Psoas muscle (tissue), 8 donors: Measurements from ENCODE around the gene SLC8A3. TPM values are rescaled to one million over a fixed set of nuclear protein-coding genes. Genes with fewer than 3 reads are reported as not detected.

Source experiments
- ATAC-seq, 4 donors: fragments of 200-7000 bp; cut with Tn5 transposase; one replicate each; pipeline ENCODE4 v1.9.1; 2020; ENCODE audit warnings: moderate library complexity in 3 of 4, mild to moderate bottlenecking in 2 of 4
- DNase-seq, 2 donors: peaks; one replicate each; pipeline ENCODE4 v3.0.0-alpha.2; 2020
- H3K27ac ChIP-seq: fragments of 200-600 bp; one replicate; pipeline ENCODE4 v1.8.0; 2022
- H3K27me3 ChIP-seq, 3 donors: fragments of 200-600 bp in 1 of 3; one replicate each; pipeline versions ENCODE4 v1.6.1 to v1.8.0; 2013 to 2022; ENCODE audit warnings: low read length in 2 of 3, mild to moderate bottlenecking in 2 of 3, moderate library complexity in 1 of 3; ENCODE audit not compliant: insufficient read depth in 3 of 3
- H3K36me3 ChIP-seq, 2 donors: fragments of 200-600 bp in 1 of 2; one replicate each; pipeline versions ENCODE4 v1.6.1 to v1.8.0; 2013 to 2022; ENCODE audit warnings: low read depth in 1 of 2, mild to moderate bottlenecking in 1 of 2, moderate library complexity in 1 of 2; ENCODE audit not compliant: insufficient read depth in 1 of 2
- H3K4me1 ChIP-seq: fragments of 200-600 bp; one replicate; pipeline ENCODE4 v1.8.0; 2022
- H3K4me3 ChIP-seq: fragments of 200-600 bp; one replicate; pipeline ENCODE4 v1.8.0; 2022; ENCODE audit warnings: mild to moderate bottlenecking
- H3K9me3 ChIP-seq: fragments of 200-600 bp; one replicate; pipeline ENCODE4 v1.8.0; 2022
- CTCF ChIP-seq: fragments of 200-600 bp; IDR thresholded peaks from one replicate; pipeline ENCODE4 v1.8.0; 2022; ENCODE audit warnings: antibody characterized with exemption
- whole genome bisulfite sequencing, 3 donors: extraction: QIAGEN DNeasy Blood & Tissue Kit; methylation state at CpG; one replicate each; pipeline versions ENCODE4 v1.1.6 to v1.1.7; 2013; 5-methylcytosine and 5-hydroxymethylcytosine counted together
- intact Hi-C, 2 donors: fragments of 100-400 bp; cut with DNase I; formaldehyde crosslinking; loops; one replicate each; pipeline versions ENCODE4 v1.11.0 to v1.14.2; 2022
- polyA plus RNA-seq, 3 donors: library from polyadenylated mRNA; stranded (reverse); fragments of 200-250 nt; gene quantifications; one replicate each; pipeline ENCODE4 v1.2.3, GENCODE V29; 2013
- total RNA-seq, 4 donors: library from RNA; stranded (reverse); fragmentation: NEBNext Ultra II Directional in 2 of 4; extraction: Animal tissue kit (Norgen Biotek cat#: 25700) in 2 of 4; gene quantifications; one replicate each; pipeline versions ENCODE4 v1.2.1 to v1.2.4, GENCODE V29; 2021 to 2023
- donor health status: healthy with polysubstance abuse.
- donor health status: DM: no; HTN: no; CAD: no; lungs with moderate emphysema.
- donor health status: Bipolar disorder and iron deficiency.
- donor health status: healthy.
- donor health status: DM: yes; HTN: yes; CAD: no.
- donor health status: DM: no; HTN: no; CAD: no.
- donor health status: DM: no; HTN: no; CAD: no.
- donor health status: DM: yes; HTN: yes; CAD: no.

SLC8A3 gene
- total and polyA plus RNA-seq, 7 donors, result 10.8 to 53.6 (median 20.8) TPM

DNA sequence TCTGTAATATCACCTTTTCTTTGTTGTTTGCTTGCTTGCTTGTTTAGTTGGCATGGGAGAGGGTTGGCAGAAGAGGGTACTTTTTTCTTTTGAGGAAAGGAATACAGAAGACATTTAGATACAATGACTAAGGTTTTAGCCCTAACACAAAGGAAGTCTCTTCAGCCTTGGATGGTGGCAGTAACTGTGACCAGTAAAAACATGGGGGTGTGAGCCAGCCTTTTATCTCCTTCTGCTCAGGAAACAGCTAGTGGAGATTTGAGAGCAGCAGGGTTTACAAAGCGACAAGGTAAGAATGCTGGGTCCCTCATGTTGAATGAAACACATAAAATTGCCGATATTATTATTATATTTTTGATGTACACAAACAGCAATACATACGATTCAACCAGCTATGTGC is 40.4 kb downstream of the SLC8A3 start:
- H3K4me1 ChIP-seq, result peaks cover 23% of the 10 kb centered on the region
- 67 to 80% (median 75%) methylated on average over 3 of the region's 3 CpGs for WGBS, 3 donors
- TF ChIP-seq CTCF, result no peak
- DNase-seq (no peak), ATAC-seq (no peak)
- H3K27me3 ChIP-seq, result no peaks in the 10 kb centered on the region
- no peak overlapping the region for H3K4me3 ChIP-seq
- H3K27ac ChIP-seq, result peak overlapping the region; percentile 85
- H3K9me3 ChIP-seq, result no peaks in the 10 kb centered on the region
- intact Hi-C loops, result no loop called here
- H3K36me3 ChIP-seq, result peaks cover 0 to 7% of the 10 kb centered on the region in 2 donors

DNA sequence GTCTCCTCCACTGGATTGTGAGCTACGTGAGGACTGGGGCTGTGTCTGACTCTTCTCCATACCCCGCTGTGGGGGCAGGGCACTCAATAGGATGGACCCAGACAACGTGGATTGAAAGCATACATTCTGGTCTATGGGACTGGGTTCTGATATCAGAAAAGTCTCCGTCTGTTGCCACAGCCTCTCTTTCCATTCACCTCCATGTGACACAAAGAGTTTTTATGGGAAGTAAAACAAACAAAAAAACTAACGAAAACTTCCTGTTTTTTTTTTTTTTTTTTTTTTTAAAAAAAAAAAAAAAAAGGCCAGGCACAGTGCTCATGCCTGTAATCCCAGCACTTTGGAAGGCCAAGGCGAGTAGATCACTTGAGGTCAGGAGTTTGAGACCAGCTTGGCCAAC is 44.7 kb downstream of the SLC8A3 start:
- DNase-seq, result no peak
- no peaks in the 10 kb centered on the region for H3K9me3 ChIP-seq
- H3K27ac ChIP-seq, result no peak overlapping the region
- no peak for ATAC-seq
- H3K4me1 ChIP-seq, result peaks cover 7% of the 10 kb centered on the region
- peaks cover 0 to 23% of the 10 kb centered on the region in 2 donors for H3K36me3 ChIP-seq
- WGBS, 3 donors, result 82 to 87% (median 87%) methylated on average over 6 of the region's 6 CpGs
- no peak overlapping the region for H3K4me3 ChIP-seq
- intact Hi-C loops, result no loop called here
- TF ChIP-seq CTCF, result no peak
- H3K27me3 ChIP-seq, result no peaks in the 10 kb centered on the region

- intact Hi-C loops, result no loop called here
- 87 to 88% (median 87%) methylated on average over 5 of the region's 5 CpGs for WGBS, 3 donors
Observed at GRCh38 chr14:70143306-70143705, 45.4 kb downstream of the SLC8A3 start.

DNA sequence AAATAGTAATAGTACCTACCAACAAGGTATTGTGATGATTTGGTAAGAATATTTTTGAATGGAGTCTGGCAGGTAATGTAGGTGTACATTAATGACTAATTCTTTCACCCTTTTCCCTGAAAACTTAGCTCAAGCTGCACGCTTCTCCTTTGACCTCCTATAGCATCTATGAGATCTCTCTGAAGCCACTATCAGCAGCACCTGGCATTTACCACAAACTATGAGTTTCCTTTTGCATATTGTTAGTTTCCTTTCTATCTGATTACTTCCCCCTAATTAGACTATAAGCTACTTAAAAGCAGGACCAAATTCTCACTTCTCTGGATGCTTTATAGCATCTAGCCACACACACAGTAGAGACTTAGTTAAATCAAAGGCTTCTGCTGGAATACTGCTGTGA is 48.1 kb downstream of the SLC8A3 start:
- DNase-seq (no peak), ATAC-seq (no peak)
- intact Hi-C loops, result no loop called here
- Histone ChIP-seq H3K27me3 (no peaks in the 10 kb centered on the region), H3K27ac (no peak overlapping the region), H3K9me3 (no peaks in the 10 kb centered on the region), H3K4me1 (no peaks in the 10 kb centered on the region), H3K4me3 (no peak overlapping the region), H3K36me3 (peaks cover 0 to 23% of the 10 kb centered on the region in 2 donors)
- WGBS, 3 donors, result 75 to 80% (median 76%) methylated on average over 1 of the region's 1 CpG
- no peak for TF ChIP-seq CTCF

More at GRCh38 chr14:70143306-70143705, 45.4 kb downstream of the SLC8A3 start:
- peaks cover 0 to 23% of the 10 kb centered on the region in 2 donors for H3K36me3 ChIP-seq
- H3K4me1 ChIP-seq, result peaks cover 2% of the 10 kb centered on the region
- no peaks in the 10 kb centered on the region for H3K9me3 ChIP-seq
- ATAC-seq (no peak), DNase-seq (no peak)
- no peak overlapping the region for H3K4me3 ChIP-seq
- no peaks in the 10 kb centered on the region for H3K27me3 ChIP-seq
- H3K27ac ChIP-seq, result no peak overlapping the region
- TF ChIP-seq CTCF, result no peak

DNA sequence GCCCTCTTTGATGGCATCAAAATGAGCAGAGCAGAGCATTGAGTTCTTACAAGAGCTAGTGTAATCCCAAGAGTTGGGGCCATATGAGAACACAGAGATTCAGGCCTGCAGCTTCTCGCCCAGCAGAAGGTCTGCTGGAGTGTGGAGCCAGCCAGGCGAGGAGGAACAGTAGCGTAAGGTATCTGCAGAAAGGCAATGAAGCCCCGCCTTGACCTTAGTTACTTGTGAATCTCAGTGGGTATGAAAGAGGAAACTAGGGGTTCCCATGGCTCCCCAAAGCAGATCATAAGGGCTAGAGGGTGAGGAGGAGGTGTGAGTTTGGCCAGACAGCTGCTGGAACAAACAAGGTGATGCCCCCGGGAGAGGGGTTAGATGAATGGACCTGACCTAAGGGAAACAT is 49.4 kb downstream of the SLC8A3 start:
- DNase-seq (no peak), ATAC-seq (no peak)
- Histone ChIP-seq H3K9me3 (no peaks in the 10 kb centered on the region), H3K36me3 (peaks cover 0 to 23% of the 10 kb centered on the region in 2 donors), H3K4me3 (no peak overlapping the region), H3K4me1 (no peaks in the 10 kb centered on the region), H3K27ac (no peak overlapping the region), H3K27me3 (no peaks in the 10 kb centered on the region)
- intact Hi-C loops, result no loop called here
- WGBS, 3 donors, result 89 to 94% (median 89%) methylated on average over 5 of the region's 5 CpGs
- no peak for TF ChIP-seq CTCF
